Amniotic epithelial cell (primary cell): Measurements from ENCODE around the gene THBS3.
"Not testable (repeated sequence)": the region's sequence is repeated elsewhere in the genome, so short reads cannot be mapped to it uniquely, and the experiment has no call there.

Source experiments
- DNase-seq: peaks from one replicate; pipeline ENCODE4 v3.0.0-alpha.2; 2010; ENCODE audit warnings: low read depth

Gene THBS3

GRCh38 chr1:155206891-155207805 lies 549 bp downstream of the THBS3 start:
- DNase-seq, result peak; percentile 71

- DNase-seq, result no peak
These were observed 1.6 kb downstream of the THBS3 start for GRCh38 chr1:155205969-155206593.

GRCh38 chr1:155205035-155205434 lies 2.7 kb downstream of the THBS3 start:
- DNase-seq, result no peak

GRCh38 chr1:155202731-155203515 lies 4.8 kb downstream of the THBS3 start:
- DNase-seq, result no peak

GRCh38 chr1:155202198-155202597 lies 5.5 kb downstream of the THBS3 start:
- no peak for DNase-seq

GRCh38 chr1:155200920-155201319 lies 6.8 kb downstream of the THBS3 start:
- DNase-seq, result no peak

- DNase-seq, result no peak
These were observed 7.9 kb downstream of the THBS3 start for GRCh38 chr1:155199792-155200191.

GRCh38 chr1:155198547-155198906 lies 9.2 kb downstream of the THBS3 start:
- no peak for DNase-seq

GRCh38 chr1:155197901-155198546 lies 9.7 kb downstream of the THBS3 start:
- no peak for DNase-seq

GRCh38 chr1:155196893-155197638 lies 10.6 kb downstream of the THBS3 start:
- no peak for DNase-seq

- no peak for DNase-seq
These were observed 11.4 kb downstream of the THBS3 start for GRCh38 chr1:155196103-155196892.

GRCh38 chr1:155195201-155196102 lies 12.2 kb downstream of the THBS3 start:
- no peak for DNase-seq

GRCh38 chr1:155193991-155194240 lies 13.8 kb downstream of the THBS3 start:
- DNase-seq, result not testable (repeated sequence)

GRCh38 chr1:155193275-155193990 lies 14.3 kb downstream of the THBS3 start:
- DNase-seq, result peak; percentile 85

GRCh38 chr1:155192346-155193274 lies 15.1 kb downstream of the THBS3 start:
- DNase-seq, result no peak

- no peak for DNase-seq
These were observed 15.8 kb downstream of the THBS3 start for GRCh38 chr1:155191904-155192303.

- not testable (repeated sequence) for DNase-seq
These were observed 17.8 kb downstream of the THBS3 start for GRCh38 chr1:155189926-155190325.

GRCh38 chr1:155188268-155188667 lies 19.4 kb downstream of the THBS3 start:
- no peak for DNase-seq
